ENCODE results near the gene CLEC1B.

Gene CLEC1B

DNA sequence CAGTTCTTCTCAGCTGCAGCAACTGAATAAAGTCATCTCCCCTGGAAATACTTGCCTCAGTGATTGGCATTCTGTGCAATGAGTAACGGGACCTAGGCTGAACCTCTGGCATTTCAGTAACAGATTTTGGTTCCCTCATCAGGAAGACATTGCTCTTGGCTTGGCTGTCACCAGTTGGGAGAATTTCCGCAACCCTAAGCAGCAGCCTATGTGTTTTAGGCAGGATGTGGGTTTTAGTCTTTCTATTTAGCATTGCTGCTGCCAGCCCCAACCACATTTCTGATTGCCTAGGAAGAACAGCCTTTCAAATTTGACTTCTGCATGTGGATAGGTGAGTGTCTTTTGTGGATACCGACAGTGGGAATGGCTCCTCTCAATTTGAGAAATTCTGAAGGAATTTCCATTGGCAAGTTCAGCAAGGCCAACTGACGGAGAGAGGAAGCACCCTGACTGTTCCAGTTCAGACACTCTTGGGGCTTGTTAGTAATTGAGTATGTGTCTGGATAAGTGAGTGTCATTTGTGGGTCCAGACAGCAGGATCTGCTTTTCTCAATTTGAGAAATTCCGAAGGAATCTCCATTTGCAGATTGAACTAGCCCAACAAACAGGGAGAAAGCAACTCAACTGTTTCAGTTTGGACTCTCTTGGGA is 47.8 kb downstream of the CLEC1B start:
- H3K36me3 ChIP-seq (ENCODE audit: control insufficient read depth, insufficient read depth, low read length): no peaks in the 10 kb centered on the region
- no peak overlapping the region for H3K27ac ChIP-seq
- no peak overlapping the region for H3K9ac ChIP-seq
- TF ChIP-seq, protein P1, sequence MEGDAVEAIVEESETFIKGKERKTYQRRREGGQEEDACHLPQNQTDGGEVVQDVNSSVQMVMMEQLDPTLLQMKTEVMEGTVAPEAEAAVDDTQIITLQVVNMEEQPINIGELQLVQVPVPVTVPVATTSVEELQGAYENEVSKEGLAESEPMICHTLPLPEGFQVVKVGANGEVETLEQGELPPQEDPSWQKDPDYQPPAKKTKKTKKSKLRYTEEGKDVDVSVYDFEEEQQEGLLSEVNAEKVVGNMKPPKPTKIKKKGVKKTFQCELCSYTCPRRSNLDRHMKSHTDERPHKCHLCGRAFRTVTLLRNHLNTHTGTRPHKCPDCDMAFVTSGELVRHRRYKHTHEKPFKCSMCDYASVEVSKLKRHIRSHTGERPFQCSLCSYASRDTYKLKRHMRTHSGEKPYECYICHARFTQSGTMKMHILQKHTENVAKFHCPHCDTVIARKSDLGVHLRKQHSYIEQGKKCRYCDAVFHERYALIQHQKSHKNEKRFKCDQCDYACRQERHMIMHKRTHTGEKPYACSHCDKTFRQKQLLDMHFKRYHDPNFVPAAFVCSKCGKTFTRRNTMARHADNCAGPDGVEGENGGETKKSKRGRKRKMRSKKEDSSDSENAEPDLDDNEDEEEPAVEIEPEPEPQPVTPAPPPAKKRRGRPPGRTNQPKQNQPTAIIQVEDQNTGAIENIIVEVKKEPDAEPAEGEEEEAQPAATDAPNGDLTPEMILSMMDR (IDR thresholded peaks at IDR 0.05): no peak
- H3K9me3 ChIP-seq (ENCODE audit: control insufficient read depth, low read length): no peaks in the 10 kb centered on the region
- no peak overlapping the region for H3K4me2 ChIP-seq (ENCODE audit: low read length)
- H2AFZ ChIP-seq: no peak overlapping the region
- no peaks in the 10 kb centered on the region for H3K27me3 ChIP-seq (ENCODE audit: control insufficient read depth, insufficient read depth, low read length)
- H3K79me2 ChIP-seq: no peaks in the 10 kb centered on the region
- H3K4me3 ChIP-seq (ENCODE audit: low read depth, low read length): no peak overlapping the region
- H3K4me1 ChIP-seq: no peaks in the 10 kb centered on the region

DNA sequence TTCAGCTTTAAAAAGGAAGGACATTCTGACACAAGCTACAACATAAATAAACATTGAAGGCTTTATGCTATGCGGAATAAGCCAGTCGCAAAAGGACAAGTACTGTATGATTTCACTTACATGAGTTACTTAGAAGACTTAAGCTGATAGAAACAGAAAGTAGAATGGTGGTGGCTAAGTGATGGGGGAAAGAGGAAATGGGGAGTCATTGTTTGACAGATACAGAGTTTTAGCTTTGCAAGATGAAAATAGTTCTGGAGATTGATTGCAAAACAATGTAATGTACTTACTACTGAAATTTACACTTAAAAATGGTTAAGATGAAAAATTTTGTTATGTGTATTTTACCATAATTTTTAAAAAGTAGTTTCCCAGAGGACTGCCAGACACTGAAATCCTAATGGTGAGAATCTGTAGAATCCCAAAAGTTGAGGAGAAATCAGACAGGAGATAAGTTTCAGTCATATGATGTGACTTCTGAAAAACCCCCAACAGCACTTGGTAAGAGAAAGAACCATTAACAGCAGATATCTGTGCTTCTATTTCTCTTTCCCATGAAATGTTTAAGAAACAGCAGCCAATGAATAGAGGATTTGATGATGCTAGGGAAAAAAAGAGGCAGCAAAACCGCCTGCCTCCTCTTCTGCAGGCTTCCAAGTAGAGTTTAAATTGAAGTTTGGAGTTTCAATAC is 50.2 kb downstream of the CLEC1B start:
- TF ChIP-seq, protein P1 (IDR thresholded peaks at IDR 0.05): no peak
- Histone ChIP-seq H3K27ac (no peak overlapping the region), H3K4me3 (ENCODE audit: low read depth, low read length) (no peak overlapping the region), H3K9me3 (ENCODE audit: control insufficient read depth, low read length) (no peaks in the 10 kb centered on the region), H3K9ac (no peak overlapping the region), H3K27me3 (ENCODE audit: control insufficient read depth, insufficient read depth, low read length) (no peaks in the 10 kb centered on the region), H3K79me2 (no peaks in the 10 kb centered on the region), H3K36me3 (ENCODE audit: control insufficient read depth, insufficient read depth, low read length) (no peaks in the 10 kb centered on the region), H3K4me2 (ENCODE audit: low read length) (no peak overlapping the region), H2AFZ (no peak overlapping the region), H3K4me1 (no peaks in the 10 kb centered on the region)

DNA sequence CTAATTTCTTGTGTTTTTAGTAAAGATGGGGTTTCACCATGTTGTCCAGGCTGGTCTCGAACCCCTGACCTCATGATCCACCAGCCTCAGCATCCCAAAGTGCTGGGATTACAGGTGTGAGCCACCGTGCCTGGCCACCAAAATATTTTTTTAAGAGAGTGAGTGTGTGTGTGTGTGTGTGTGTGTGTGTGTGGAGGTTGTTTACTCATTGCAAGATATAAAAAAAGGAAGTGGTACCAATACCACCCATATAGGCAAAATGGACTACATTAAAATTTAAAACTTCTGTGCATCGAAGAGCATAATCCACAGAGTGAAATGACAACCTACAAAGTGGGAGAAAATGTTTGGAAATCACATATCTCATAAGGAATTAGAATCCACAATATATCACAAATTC is 51.2 kb downstream of the CLEC1B start:
- H3K27ac ChIP-seq: no peak overlapping the region
- TF ChIP-seq, protein P1 (IDR thresholded peaks at IDR 0.05): no peak
- no peak overlapping the region for H2AFZ ChIP-seq

DNA sequence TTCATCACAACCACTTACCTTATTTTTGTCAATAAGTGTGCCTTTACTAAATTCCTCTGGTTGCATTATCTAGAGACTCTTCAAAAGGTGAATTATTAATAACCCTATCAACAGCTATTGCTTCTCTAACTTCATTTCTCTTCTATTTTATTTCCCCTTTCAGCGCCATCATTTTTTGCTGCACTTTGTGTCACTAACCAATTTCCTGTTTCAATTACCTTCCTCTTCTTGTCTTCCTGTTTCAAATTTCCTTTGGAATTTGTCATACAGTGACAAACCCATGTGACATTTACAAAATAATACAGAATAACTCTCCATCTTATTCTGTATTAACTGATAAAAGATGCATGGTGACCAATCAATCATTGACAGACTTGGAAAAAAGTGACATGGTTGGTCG is 54.5 kb downstream of the CLEC1B start:
- H3K27ac ChIP-seq: no peak overlapping the region
- no peak overlapping the region for H3K4me2 ChIP-seq (ENCODE audit: low read length)
- TF ChIP-seq, protein P1 (IDR thresholded peaks at IDR 0.05): no peak
- H3K9ac ChIP-seq: no peak overlapping the region
- no peaks in the 10 kb centered on the region for H3K79me2 ChIP-seq
- H3K36me3 ChIP-seq (ENCODE audit: control insufficient read depth, insufficient read depth, low read length): no peaks in the 10 kb centered on the region
- H2AFZ ChIP-seq: no peak overlapping the region
- no peaks in the 10 kb centered on the region for H3K27me3 ChIP-seq (ENCODE audit: control insufficient read depth, insufficient read depth, low read length)
- H3K4me3 ChIP-seq (ENCODE audit: low read depth, low read length): no peak overlapping the region
- no peaks in the 10 kb centered on the region for H3K9me3 ChIP-seq (ENCODE audit: control insufficient read depth, low read length)
- H3K4me1 ChIP-seq: no peaks in the 10 kb centered on the region

More for the DNA sequence above, 51.2 kb downstream of the CLEC1B start:
- Histone ChIP-seq H3K9ac (no peak overlapping the region), H3K4me3 (ENCODE audit: low read depth, low read length) (no peak overlapping the region), H3K36me3 (ENCODE audit: control insufficient read depth, insufficient read depth, low read length) (no peaks in the 10 kb centered on the region), H3K79me2 (no peaks in the 10 kb centered on the region), H3K27me3 (ENCODE audit: control insufficient read depth, insufficient read depth, low read length) (no peaks in the 10 kb centered on the region), H3K4me2 (ENCODE audit: low read length) (no peak overlapping the region), H3K4me1 (no peaks in the 10 kb centered on the region), H3K9me3 (ENCODE audit: control insufficient read depth, low read length) (no peaks in the 10 kb centered on the region)

DNA sequence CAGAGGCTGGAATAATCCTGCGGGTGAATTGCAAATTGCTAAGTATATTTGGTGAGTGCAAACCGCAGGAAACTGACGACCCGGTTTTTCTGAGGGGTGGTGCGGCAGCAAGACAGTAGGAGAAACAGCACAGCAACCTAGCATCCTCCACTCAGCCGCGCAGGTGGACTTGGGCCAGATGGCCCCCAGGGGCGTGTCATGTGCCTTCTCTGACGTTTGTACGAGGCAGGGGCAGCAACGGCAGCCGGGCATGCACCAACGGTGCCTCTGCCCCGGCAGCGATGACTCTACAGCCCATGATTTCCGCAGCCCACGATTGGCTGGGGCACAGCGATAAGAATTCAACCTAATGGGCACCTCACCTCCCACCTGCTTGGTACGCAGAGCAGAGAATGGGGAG is 55.7 kb downstream of the CLEC1B start:
- H2AFZ ChIP-seq: no peak overlapping the region
- no peak overlapping the region for H3K4me3 ChIP-seq (ENCODE audit: low read depth, low read length)
- H3K36me3 ChIP-seq (ENCODE audit: control insufficient read depth, insufficient read depth, low read length): no peaks in the 10 kb centered on the region
- no peaks in the 10 kb centered on the region for H3K27me3 ChIP-seq (ENCODE audit: control insufficient read depth, insufficient read depth, low read length)
- no peaks in the 10 kb centered on the region for H3K9me3 ChIP-seq (ENCODE audit: control insufficient read depth, low read length)
- no peaks in the 10 kb centered on the region for H3K79me2 ChIP-seq
- H3K4me2 ChIP-seq (ENCODE audit: low read length): no peak overlapping the region
- no peak overlapping the region for H3K9ac ChIP-seq
- no peaks in the 10 kb centered on the region for H3K4me1 ChIP-seq
- H3K27ac ChIP-seq: no peak overlapping the region
- TF ChIP-seq, protein P1 (IDR thresholded peaks at IDR 0.05): no peak

Measured in parathyroid adenoma (tissue), 2 donors.